ENCODE measurements around the gene AAMDC.
"Not testable (repeated sequence)": the region's sequence is repeated elsewhere in the genome, so short reads cannot be mapped to it uniquely, and the experiment has no call there.

Gene AAMDC

DNA sequence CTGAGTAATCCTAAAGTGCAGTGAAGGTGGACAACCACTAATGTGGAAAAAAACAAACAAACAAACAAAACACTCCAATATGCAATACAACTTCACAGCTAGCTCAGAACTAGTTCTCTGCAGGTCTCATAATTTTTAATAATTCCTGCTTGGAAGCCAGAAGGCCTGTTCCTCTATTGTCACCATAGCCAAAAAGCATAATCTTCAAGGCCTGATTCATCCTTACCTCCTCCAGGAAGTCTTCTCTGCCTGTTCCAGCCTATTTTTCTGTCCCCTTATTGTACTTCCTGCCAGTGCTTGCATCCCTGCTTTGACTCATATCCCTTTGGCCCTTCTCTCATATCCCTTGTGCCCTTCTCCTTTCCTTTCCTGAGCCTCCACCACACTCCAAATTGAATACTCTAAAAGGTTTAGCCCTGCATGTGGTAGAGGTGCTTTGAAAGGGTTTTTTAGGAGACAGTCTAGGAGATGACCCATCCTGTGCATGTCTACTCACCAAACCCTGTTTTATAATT is 69.2 kb downstream of the AAMDC start:
- DNase-seq = not testable (repeated sequence)

DNA sequence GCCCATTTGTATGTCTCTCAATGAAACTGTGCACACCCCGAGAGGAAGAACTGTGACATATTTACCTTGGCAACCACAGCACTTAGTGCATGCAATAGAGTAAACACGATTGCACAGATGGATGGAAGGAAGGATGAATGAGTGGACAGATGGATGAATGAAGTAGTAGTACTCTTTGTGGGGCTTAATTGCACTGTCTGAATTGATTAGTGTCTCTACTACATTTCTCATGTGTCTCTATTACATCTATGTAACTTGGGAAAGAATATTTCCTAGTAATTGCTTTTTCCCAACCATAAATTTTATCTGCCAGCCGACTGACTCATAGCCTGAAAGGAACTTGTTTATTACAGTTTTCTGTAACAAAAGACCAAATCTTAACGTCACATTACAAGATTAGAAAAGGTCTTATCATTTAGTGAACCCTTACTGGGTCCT is 69.7 kb downstream of the AAMDC start:
- DNase-seq = not testable (repeated sequence)

- not testable (repeated sequence) for DNase-seq
Measured at GRCh38 chr11:77891256-77891655, 70.3 kb downstream of the AAMDC start.

DNA sequence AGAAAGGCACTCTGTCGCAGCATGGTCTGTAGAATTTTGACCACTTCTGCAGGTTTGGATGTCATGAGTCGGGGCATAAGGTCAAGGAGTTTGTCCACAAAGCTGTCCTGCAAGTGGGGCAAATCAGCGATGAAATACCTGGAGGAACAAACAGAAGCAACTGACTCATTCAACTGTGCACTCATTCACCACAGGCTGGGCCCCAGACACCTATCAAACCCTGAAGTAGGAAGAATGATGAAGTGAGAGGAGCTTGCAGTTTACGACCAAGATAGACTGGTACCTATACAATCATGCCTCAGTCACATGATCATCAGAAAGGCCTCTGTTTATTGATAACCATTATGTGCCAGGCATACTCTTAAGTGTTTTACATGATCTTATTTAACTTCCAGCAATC is 70.8 kb downstream of the AAMDC start:
- DNase-seq = not testable (repeated sequence)

DNA sequence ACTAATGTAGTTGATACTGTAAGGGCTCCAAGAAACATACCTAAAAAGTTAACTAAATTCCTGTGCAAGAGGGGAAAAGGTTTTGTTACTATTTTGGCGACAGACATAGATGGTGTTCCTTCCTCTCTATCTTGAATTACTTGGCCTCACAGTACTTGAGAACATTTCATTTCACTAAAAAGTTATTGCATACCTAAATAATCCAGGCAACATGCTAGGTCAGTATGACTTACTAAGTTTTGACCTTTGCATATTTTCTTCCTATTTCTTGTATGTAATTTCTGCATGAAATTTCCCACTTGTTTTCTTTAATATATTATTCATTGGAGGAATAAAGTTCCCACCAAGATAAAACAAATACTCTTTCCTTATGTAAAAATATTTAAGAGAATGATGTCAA is 74.0 kb downstream of the AAMDC start:
- DNase-seq = not testable (repeated sequence)

DNA sequence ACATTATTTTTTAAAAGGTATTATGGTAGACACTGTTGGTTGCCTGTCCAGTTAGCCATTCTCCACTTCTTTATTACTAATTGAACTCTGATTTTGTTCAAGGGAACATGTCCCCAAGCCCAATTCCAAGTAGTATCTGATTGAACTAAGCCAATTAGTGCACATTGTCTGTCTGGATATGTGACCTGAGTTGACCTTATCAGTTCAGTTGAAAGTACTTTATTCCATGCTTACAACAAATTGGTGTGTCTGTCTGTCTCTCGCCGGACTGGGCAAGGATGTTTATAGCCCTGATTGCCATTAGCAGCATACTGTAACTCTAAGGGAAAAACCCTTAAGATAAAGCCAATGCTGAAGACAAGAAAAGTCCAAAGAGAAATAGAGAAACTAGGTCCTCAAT is 87.9 kb downstream of the AAMDC start:
- no peak for DNase-seq

DNA sequence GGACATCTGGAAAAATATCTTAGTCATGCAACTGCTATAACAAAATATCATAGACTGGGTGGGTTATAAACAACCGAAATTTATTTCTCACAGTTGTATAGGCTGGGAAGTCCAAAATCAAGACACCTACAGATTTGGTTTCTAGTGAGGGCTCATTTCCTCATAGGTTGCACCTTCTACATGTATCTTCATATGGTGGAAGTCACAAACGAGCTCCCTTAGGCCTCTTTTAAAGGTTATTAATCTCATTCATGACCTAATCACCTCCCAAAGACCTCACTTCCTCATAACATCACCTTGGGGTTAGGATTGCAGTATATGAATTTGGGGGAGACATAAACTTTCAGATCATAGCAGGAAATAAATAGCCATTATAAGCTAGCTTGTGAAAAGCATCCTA is 88.3 kb downstream of the AAMDC start:
- no peak for DNase-seq

- DNase-seq = not testable (repeated sequence)
Measured at GRCh38 chr11:77910828-77911227, 89.9 kb downstream of the AAMDC start.

DNA sequence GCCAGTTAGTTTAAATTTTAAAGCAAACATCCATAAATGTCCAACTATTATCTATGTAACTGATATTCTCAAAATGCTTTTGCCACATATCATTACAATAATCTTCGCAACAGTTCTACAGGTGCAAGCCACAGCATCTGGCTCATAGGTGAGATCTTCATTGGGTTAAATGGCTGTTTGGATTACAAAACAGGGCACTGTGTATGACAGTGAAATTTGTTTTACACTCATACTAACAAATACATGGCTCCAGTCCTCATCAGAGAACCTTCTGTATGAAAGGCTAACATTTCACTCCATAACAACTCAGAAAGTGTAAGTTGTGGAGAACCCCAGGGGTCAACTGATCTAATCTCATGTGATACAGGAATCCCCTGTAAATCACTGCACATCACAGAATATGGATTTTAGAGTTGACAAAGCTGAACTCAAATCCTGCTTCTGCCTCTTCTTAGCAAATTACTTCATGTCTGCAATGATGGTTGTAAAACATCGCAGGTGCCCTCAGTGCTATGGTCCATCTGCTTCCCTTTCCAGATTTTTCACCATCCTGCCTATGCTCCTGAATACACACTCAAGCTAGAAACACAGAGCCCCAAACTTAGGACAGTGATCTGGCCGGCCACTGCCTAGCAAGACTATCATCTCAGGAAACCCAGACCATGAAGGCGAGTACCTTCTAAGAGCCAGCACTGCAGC is 92.8 kb downstream of the AAMDC start:
- DNase-seq = peak; percentile 17

DNA sequence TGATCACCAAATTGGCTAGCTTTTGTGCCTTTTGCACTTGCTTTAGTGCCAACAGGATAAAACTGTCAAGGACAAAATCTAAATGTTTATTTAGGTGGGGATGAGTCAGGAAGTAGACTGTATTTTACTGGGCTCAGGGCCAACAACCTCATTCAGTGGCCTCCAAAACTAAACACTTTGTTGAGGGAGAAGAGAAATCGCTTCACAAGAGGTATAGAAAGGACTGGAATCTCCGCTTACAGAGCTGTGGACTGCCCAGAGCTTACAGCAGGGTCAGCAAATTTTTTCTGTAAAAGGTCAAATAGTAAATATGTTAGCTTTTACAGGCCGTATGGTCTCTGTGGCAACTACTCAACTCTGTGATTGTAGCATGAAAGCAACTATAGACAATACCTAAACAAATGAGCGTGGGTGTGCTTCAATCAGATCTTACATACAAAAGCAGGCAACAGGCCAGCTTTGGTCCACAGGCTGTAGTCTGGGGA is 93.4 kb downstream of the AAMDC start:
- DNase-seq = peak; percentile 48

DNA sequence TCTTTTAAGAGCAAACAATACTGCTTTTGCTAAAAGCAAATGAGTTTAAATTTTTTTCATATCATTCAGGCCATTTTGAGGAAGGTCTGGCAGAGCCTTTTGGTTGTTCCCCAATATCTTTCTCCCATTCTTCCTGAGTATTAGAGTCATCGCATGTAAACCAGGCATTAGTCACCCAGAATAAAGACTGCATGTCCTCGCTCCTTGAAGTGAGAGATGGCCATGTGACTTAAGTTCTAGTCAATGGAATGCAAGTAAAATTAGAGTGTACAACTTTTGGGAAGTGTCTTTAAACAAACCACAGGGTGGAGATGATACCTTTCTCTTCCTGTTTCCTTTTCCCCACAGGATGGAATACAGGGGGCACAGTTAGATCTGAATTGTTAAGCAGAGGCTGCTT is 96.8 kb downstream of the AAMDC start:
- DNase-seq = not testable (repeated sequence)

Measured in NCI-H1105 treated with DMSO at 0.1 percent for 48 hours (cell line).